ENCODE measurements around the gene ANXA11.

DNA sequence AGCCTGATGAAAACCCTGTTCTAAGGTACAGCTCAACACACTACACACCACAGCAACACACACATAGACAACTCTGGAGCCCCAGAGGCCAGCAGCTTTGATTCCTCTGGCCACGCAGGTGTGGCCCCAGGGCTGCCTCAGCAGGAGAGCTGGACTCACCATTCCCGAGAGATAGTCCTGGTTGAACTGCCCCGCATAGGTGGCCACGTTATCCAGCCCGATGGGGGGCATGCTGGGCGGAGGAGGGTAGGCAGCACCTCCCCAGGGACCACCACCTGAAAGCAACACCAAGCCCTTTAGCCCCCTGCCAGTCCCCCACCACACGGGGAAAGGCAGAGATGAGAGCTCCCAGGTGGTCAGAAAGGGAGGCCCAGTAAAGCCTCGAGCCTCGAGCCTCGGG, 34.7 kb downstream of the ANXA11 start:
- TF ChIP-seq POLR2A (IDR thresholded peaks at IDR 0.05; ENCODE audit: low read depth, low read length) (no peak), POLR2AphosphoS5 (IDR thresholded peaks at IDR 0.05; ENCODE audit: low read depth, low read length) (no peak), TAF1 (IDR thresholded peaks at IDR 0.05; ENCODE audit: low read depth, low read length) (no peak), POU2F2 (IDR thresholded peaks at IDR 0.05; ENCODE audit: low read depth, low read length) (no peak), SPI1 (IDR thresholded peaks at IDR 0.05; ENCODE audit: low read depth, low read length) (no peak)

All from GM12891 (cell line).